HAP-1 (cell line): ENCODE data around the gene PACSIN1.

Experiments
- DNase-seq, 2 experiments: peaks; one replicate each; pipeline ENCODE4 v3.0.0-alpha.2; 2016 to 2020; ENCODE audit warnings: low spot score in 2 of 2
- H3K27me3 ChIP-seq: fragments of 250-450 bp; sonication (Bioruptor Pico); 2 replicates; pipeline ENCODE4 v1.5.1; 2020; ENCODE audit warnings: low read depth, mild to moderate bottlenecking, moderate library complexity
- H3K36me3 ChIP-seq: fragments of 250-450 bp; sonication (Bioruptor Pico); replicated peaks from 2 replicates; pipeline ENCODE4 v1.5.1; 2020; ENCODE audit warnings: mild to moderate bottlenecking
- H3K4me1 ChIP-seq: fragments of 250-450 bp; sonication (Bioruptor Pico); 2 replicates; pipeline ENCODE4 v1.5.1; 2020; ENCODE audit warnings: mild to moderate bottlenecking
- H3K4me3 ChIP-seq: fragments of 250-450 bp; sonication (Bioruptor Pico); 2 replicates; pipeline ENCODE4 v1.5.1; 2020; ENCODE audit warnings: mild to moderate bottlenecking, moderate library complexity
- H3K9me3 ChIP-seq: fragments of 250-450 bp; sonication (Bioruptor Pico); 2 replicates; pipeline ENCODE4 v1.5.1; 2020; ENCODE audit warnings: mild to moderate bottlenecking, moderate library complexity
- in situ Hi-C: fragments of 300-500 bp; cut with MboI; formaldehyde crosslinking; loops from 3 replicates; pipeline ENCODE4 v1.14.3; 2020; ENCODE audit warnings: low sequenced_read_pairs, inconsistent platforms, mixed read lengths

PACSIN1 gene

DNA sequence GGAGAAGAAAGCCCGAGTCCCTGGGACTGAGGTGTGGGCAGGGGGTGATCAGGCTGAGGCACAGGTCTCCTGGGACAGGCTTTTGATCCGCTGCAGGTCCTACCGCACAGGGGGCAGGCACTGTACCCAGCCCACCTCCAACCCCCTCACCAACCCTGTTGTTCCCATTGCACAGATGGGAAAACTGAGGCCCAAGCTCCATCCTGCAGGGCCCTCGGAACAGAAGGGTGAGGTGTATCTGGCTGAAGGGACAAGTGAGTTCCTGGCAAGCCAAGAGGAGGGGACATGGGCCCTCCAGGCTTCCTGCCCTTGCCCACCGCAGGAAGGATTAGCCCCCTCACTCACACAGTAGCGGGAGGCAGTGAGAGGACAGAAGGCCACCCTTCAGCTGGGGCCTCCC lies 106.7 kb downstream of the PACSIN1 start:
- in situ Hi-C loops, result no loop called here
- Histone ChIP-seq H3K4me3 (no peak overlapping the region), H3K9me3 (no peaks in the 10 kb centered on the region), H3K4me1 (no peaks in the 10 kb centered on the region), H3K36me3 (no peaks in the 10 kb centered on the region), H3K27me3 (no peaks in the 10 kb centered on the region)
- DNase-seq, result no peak

GRCh38 chr6:34573567-34574183 lies 107.8 kb downstream of the PACSIN1 start:
- no peak for DNase-seq
- no peaks in the 10 kb centered on the region for H3K9me3 ChIP-seq
- in situ Hi-C loops, result no loop called here
- no peaks in the 10 kb centered on the region for H3K4me1 ChIP-seq
- no peak overlapping the region for H3K4me3 ChIP-seq
- no peaks in the 10 kb centered on the region for H3K27me3 ChIP-seq
- no peaks in the 10 kb centered on the region for H3K36me3 ChIP-seq

- Histone ChIP-seq H3K4me1 (no peaks in the 10 kb centered on the region), H3K27me3 (no peaks in the 10 kb centered on the region), H3K4me3 (no peak overlapping the region), H3K36me3 (no peaks in the 10 kb centered on the region), H3K9me3 (no peaks in the 10 kb centered on the region)
- in situ Hi-C loops, result no loop called here
- DNase-seq, result no peak
These were observed 108.9 kb downstream of the PACSIN1 start for GRCh38 chr6:34574647-34575293.

DNA sequence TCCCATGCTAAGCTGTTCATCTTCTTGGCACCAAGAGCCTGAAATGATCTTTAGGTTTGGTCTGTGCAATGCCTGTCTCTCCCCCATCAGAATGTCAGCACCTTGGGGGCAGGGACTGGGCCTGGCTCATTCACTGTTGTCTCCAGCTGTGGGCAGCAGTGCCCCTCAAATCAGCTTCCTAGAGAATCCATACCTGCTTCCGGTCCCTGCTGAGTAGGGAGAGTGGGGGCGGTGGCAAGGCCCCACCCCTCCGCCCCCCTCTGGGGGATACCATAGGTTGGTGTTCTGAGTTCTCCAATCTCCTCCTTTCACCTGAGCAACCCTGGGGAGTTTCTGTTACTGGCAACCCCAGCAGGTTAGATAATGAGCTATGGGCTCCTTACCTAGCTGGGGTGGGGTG lies 109.5 kb downstream of the PACSIN1 start:
- Histone ChIP-seq H3K4me1 (no peaks in the 10 kb centered on the region), H3K4me3 (no peak overlapping the region), H3K9me3 (no peaks in the 10 kb centered on the region), H3K36me3 (no peaks in the 10 kb centered on the region), H3K27me3 (no peaks in the 10 kb centered on the region)
- DNase-seq, result no peak
- in situ Hi-C loops, result no loop called here

GRCh38 chr6:34576286-34576955 lies 110.5 kb downstream of the PACSIN1 start:
- no peak for DNase-seq
- Histone ChIP-seq H3K36me3 (no peaks in the 10 kb centered on the region), H3K4me1 (no peaks in the 10 kb centered on the region), H3K4me3 (no peak overlapping the region), H3K27me3 (no peaks in the 10 kb centered on the region), H3K9me3 (no peaks in the 10 kb centered on the region)
- in situ Hi-C loops, result no loop called here

DNA sequence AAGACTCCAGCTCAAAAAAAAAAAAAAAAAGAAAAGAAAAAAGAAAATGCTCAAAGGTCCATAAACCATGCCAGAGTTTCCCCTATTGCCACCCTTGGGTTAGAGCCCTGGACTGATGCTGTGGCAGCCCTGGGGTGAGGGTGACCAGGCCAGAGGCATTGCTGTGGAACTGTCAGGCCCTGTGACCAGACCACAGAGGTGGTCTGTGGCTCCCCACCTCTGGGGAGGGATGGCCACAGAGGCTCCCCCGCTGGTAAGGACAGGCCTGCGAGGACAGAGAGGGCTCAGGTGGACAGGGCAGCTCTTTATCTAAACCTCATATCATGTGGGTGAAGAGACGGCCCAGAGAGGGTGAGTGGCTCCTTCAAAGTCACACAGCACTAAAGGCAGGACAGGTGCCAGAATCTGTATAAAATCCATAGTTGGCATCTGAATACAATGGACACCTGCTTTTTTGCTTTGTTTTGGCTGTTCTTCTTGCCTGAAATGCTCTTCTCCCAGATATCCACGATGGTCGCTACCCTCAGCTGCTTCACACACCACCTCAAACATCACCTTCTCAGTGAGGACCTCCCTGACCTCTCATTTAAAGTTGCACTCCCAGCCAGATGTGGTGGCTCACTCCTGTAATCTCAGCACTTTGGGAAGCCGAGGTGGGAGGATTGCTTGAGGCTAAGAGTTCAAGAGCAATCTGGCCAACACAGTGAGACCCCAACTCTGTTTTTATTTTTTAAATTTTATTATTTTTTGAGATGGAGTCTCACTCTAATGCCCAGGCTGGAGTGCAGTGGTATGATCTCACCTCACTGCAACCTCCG lies 112.8 kb downstream of the PACSIN1 start:
- in situ Hi-C loops, result no loop called here
- Histone ChIP-seq H3K36me3 (no peaks in the 10 kb centered on the region), H3K4me3 (no peak overlapping the region), H3K9me3 (no peaks in the 10 kb centered on the region), H3K4me1 (no peaks in the 10 kb centered on the region), H3K27me3 (no peaks in the 10 kb centered on the region)
- no peak for DNase-seq

GRCh38 chr6:34580707-34581560 lies 115.1 kb downstream of the PACSIN1 start:
- DNase-seq, result no peak
- in situ Hi-C loops, result no loop called here
- no peaks in the 10 kb centered on the region; the same call in 1 of the 2 replicates for H3K36me3 ChIP-seq
- H3K9me3 ChIP-seq, result no peaks in the 10 kb centered on the region
- no peak overlapping the region for H3K4me3 ChIP-seq
- no peaks in the 10 kb centered on the region for H3K4me1 ChIP-seq
- no peaks in the 10 kb centered on the region for H3K27me3 ChIP-seq

- no peak for DNase-seq
- H3K4me3 ChIP-seq, result no peak overlapping the region
- no peaks in the 10 kb centered on the region for H3K27me3 ChIP-seq
- no peaks in the 10 kb centered on the region; the same call in 1 of the 2 replicates for H3K36me3 ChIP-seq
- H3K9me3 ChIP-seq, result no peaks in the 10 kb centered on the region
- in situ Hi-C loops, result no loop called here
- H3K4me1 ChIP-seq, result no peaks in the 10 kb centered on the region
These were observed 115.7 kb downstream of the PACSIN1 start for GRCh38 chr6:34581561-34581920.

GRCh38 chr6:34583461-34583860 lies 117.6 kb downstream of the PACSIN1 start:
- Histone ChIP-seq H3K4me1 (no peaks in the 10 kb centered on the region), H3K27me3 (no peaks in the 10 kb centered on the region), H3K4me3 (no peak overlapping the region), H3K9me3 (no peaks in the 10 kb centered on the region), H3K36me3 (no peaks in the 10 kb centered on the region; the same call in none of the 2 replicates)
- DNase-seq, result peak in 1 of 2 experiments; percentile 53
- in situ Hi-C loops, result no loop called here

- H3K27me3 ChIP-seq, result no peaks in the 10 kb centered on the region
- in situ Hi-C loops, result no loop called here
- no peaks in the 10 kb centered on the region for H3K4me1 ChIP-seq
- DNase-seq, result no peak
- H3K4me3 ChIP-seq, result no peak overlapping the region
- H3K36me3 ChIP-seq, result no peaks in the 10 kb centered on the region; the same call in none of the 2 replicates
- no peaks in the 10 kb centered on the region for H3K9me3 ChIP-seq
These were observed 118.2 kb downstream of the PACSIN1 start for GRCh38 chr6:34583861-34584604.

- H3K27me3 ChIP-seq, result no peaks in the 10 kb centered on the region
- H3K36me3 ChIP-seq, result peaks cover 7% of the 10 kb centered on the region
- no peak overlapping the region for H3K4me3 ChIP-seq
- no peaks in the 10 kb centered on the region for H3K4me1 ChIP-seq
- DNase-seq, result no peak
- no peaks in the 10 kb centered on the region for H3K9me3 ChIP-seq
- in situ Hi-C loops, result no loop called here
These were observed 118.8 kb downstream of the PACSIN1 start for GRCh38 chr6:34584694-34585093.
